IgD-negative memory B cell (primary cell): ENCODE measurements around the gene KCNJ4. TPM values are rescaled to one million over a fixed set of nuclear protein-coding genes. Genes with fewer than 3 reads are reported as not detected.
A peak's percentile ranks its signal among the peaks of the same experiment; 100 is the strongest.

ENCODE experiments used
- H3K27ac Mint-ChIP-seq, 3 donors: one replicate each; pipeline ENCODE4 v1.8.0; 2020 to 2022; ENCODE audit warnings: mild to moderate bottlenecking in 3 of 3, mixed read lengths in 3 of 3, moderate library complexity in 1 of 3
- H3K27me3 Mint-ChIP-seq: one replicate; pipeline ENCODE4 v1.8.0; 2021; ENCODE audit warnings: mixed read lengths
- H3K36me3 Mint-ChIP-seq: one replicate; pipeline ENCODE4 v1.8.0; 2020; ENCODE audit warnings: mild to moderate bottlenecking, mixed read lengths
- H3K4me1 Mint-ChIP-seq, 3 donors: one replicate each; pipeline ENCODE4 v1.8.0; 2020 to 2022; ENCODE audit warnings: mixed read lengths in 3 of 3, mild to moderate bottlenecking in 1 of 3
- H3K4me3 Mint-ChIP-seq, 4 donors: one replicate each; pipeline ENCODE4 v1.8.0; 2020 to 2022; ENCODE audit warnings: mild to moderate bottlenecking in 4 of 4, mixed read lengths in 4 of 4, moderate library complexity in 3 of 4
- H3K9me3 Mint-ChIP-seq, 3 donors: one replicate each; pipeline ENCODE4 v1.8.0; 2020 to 2021; ENCODE audit warnings: mixed read lengths in 3 of 3, mild to moderate bottlenecking in 1 of 3
- polyA plus RNA-seq: library from polyadenylated mRNA; unstranded; fragments of 300-500 nt; fragmentation: Illumina TruSeq; gene quantifications from one replicate; pipeline ENCODE4 v1.2.3, GENCODE V29; 2021

Gene KCNJ4
- polyA plus RNA-seq, 1 donor from 2014 or later = not detected

DNA sequence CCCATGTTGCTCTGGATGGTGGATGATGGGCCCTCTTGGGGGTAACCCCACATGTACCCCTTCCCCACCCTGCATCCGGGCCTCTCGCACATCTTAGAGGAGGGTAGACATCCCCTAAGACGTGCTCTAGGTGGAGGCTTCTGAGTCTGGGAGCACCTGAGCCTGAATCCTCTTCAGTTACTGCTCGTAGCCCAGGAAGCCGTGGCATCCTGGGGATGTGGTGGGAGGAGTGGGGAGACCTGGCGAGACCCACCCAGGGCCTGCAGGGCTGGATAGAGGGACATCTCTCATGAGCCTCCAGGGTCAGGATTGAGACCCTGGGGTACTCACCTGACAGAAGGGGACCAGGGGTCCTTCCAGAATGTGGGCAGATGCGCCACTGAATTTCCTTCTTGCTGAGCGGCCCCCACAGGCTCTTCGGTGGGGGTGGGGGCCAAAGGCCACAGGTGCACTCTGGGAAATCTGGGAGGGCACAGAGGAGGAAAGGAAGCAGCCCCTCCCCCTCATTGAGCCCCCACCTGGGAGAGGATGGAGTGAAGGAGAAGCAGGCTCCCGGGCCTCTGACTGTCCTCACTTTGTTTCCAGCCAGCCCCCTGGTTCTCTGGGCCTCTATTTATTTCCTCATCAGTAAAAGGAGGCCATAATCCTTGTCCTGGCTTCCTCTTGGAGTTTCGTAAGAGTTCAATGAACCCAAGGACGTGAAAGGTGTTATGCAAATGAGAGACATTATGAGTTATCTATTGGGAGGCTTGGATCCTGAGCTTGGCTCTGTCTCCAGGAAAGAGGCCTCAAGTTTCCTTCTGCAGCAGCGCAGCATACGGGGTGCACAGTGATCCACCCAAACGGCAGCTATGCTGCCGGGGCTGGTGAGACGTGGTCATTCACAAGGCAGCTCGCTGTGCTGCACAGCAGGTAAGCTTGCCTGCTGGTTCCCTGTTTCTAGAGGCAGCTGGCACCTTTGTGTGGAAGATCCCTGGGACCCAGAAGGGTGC is 31.2 kb downstream of the KCNJ4 start:
- Mint-ChIP-seq H3K27me3 (no peaks in the 10 kb centered on the region), H3K36me3 (peaks cover 1% of the 10 kb centered on the region), H3K4me1 (peaks cover 0 to 3% (median 2%) of the 10 kb centered on the region in 3 donors), H3K4me3 (no peak overlapping the region), H3K27ac (no peak overlapping the region), H3K9me3 (no peaks in the 10 kb centered on the region)

DNA sequence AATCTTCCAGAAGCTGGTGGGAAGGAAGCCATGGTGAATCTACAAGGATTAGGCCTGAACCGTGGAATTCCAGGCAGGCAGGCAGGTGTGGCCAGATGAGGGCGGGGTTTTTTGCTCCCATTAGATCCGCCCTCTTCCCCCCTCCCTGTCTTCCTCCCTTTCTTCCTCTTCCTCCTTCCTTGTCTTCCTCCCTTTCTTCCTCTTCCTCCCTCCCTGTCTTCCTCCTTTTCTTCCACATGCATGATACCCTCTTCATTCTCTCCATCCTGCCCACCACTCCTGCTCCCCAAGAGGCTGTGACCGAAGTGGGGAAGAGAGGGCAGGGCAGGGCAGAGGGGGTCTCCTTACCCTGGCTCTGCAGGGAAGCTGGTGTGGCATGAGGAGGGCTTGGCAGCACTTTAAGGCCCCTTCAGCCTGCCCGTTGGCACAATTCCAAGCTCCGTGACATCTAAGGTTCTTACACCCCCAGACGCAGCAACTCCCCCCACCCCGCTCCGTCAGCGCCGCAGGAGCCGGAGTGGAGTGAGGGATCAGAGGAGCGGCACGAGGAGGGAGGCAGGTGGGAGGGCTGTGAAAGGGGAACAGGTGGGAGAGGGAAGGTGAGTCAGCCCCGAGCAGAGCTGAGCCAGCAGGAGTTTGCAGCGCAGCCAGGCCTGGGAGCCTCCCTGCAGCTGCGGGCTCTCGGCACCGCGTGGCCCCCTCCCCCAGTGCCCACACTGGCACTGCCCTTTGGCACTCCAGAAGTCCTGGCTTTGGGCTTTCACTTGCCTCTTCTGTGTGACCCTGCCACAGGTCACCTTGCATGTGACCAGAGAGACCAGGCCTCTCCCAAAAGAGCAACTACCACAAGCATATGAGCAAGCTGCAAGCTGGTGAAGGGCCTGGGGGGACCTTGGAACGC is 32.1 kb downstream of the KCNJ4 start:
- H3K4me1 Mint-ChIP-seq = peaks cover 0 to 4% (median 2%) of the 10 kb centered on the region in 3 donors
- H3K4me3 Mint-ChIP-seq = no peak overlapping the region
- H3K36me3 Mint-ChIP-seq = peaks cover 1% of the 10 kb centered on the region
- peak overlapping the region in 1 of 3 donors; percentile 81 for H3K27ac Mint-ChIP-seq
- H3K27me3 Mint-ChIP-seq = no peaks in the 10 kb centered on the region
- H3K9me3 Mint-ChIP-seq = no peaks in the 10 kb centered on the region

- H3K36me3 Mint-ChIP-seq = peaks cover 1% of the 10 kb centered on the region
- no peaks in the 10 kb centered on the region for H3K27me3 Mint-ChIP-seq
- no peak overlapping the region for H3K4me3 Mint-ChIP-seq
- peaks cover 0 to 4% (median 2%) of the 10 kb centered on the region in 3 donors for H3K4me1 Mint-ChIP-seq
- H3K27ac Mint-ChIP-seq = no peak overlapping the region
- H3K9me3 Mint-ChIP-seq = no peaks in the 10 kb centered on the region
Measured at GRCh38 chr22:38420734-38421133, 34.3 kb downstream of the KCNJ4 start.

DNA sequence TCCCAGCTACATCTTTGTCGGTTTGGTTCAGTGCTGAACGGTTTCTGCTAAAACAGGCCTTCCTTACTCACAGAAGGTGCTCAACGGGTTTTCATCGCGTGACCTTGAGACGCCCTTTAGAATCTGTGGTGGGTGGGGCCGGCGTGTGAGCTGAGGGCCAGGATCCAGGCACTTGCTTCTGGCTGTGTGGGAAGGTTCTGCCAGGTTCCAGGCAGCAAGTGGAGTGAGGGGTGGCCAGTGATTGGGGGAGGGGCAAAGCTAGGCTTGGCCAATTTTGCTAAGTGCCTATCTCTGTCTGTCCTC is 35.2 kb downstream of the KCNJ4 start:
- Mint-ChIP-seq H3K27ac (no peak overlapping the region), H3K9me3 (no peaks in the 10 kb centered on the region), H3K36me3 (peaks cover 1% of the 10 kb centered on the region), H3K4me3 (no peak overlapping the region), H3K4me1 (peaks cover 0 to 3% (median 2%) of the 10 kb centered on the region in 3 donors), H3K27me3 (no peaks in the 10 kb centered on the region)

GRCh38 chr22:38419121-38419857 is 35.7 kb downstream of the KCNJ4 start:
- H3K36me3 Mint-ChIP-seq = peaks cover 1% of the 10 kb centered on the region
- no peak overlapping the region for H3K4me3 Mint-ChIP-seq
- peaks cover 0 to 3% (median 2%) of the 10 kb centered on the region in 3 donors for H3K4me1 Mint-ChIP-seq
- H3K27me3 Mint-ChIP-seq = no peaks in the 10 kb centered on the region
- H3K9me3 Mint-ChIP-seq = no peaks in the 10 kb centered on the region
- H3K27ac Mint-ChIP-seq = no peak overlapping the region

DNA sequence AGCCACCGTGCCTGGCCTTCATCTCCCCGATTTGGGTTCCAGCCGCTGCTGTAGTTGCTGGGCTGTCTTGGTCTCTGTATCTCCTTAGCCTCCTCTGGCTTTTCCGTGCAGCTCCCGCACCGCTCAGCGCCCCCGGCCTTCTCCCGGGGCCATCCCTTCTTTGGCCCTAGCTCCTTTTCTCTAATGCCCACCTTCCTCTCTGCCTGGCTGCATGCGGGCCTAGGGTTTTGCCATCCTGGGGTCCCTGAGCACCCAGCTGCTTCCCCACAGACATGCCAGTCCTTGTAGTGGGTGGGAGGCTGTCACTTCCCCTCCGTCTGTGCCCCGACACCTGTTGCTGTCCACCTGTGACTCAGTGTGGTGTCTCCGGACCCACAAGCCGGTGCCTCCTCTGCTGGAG is 36.4 kb downstream of the KCNJ4 start:
- Mint-ChIP-seq H3K4me1 (peaks cover 0 to 4% (median 3%) of the 10 kb centered on the region in 3 donors), H3K9me3 (no peaks in the 10 kb centered on the region), H3K27ac (no peak overlapping the region), H3K36me3 (peaks cover 1% of the 10 kb centered on the region), H3K4me3 (no peak overlapping the region), H3K27me3 (no peaks in the 10 kb centered on the region)

- Mint-ChIP-seq H3K36me3 (peaks cover 1% of the 10 kb centered on the region), H3K4me3 (no peak overlapping the region), H3K4me1 (peaks cover 0 to 5% (median 4%) of the 10 kb centered on the region in 3 donors), H3K9me3 (no peaks in the 10 kb centered on the region), H3K27ac (peak overlapping the region in 2 of 3 donors; percentile 13 to 76), H3K27me3 (no peaks in the 10 kb centered on the region)
Measured at GRCh38 chr22:38417252-38418060, 37.5 kb downstream of the KCNJ4 start.

DNA sequence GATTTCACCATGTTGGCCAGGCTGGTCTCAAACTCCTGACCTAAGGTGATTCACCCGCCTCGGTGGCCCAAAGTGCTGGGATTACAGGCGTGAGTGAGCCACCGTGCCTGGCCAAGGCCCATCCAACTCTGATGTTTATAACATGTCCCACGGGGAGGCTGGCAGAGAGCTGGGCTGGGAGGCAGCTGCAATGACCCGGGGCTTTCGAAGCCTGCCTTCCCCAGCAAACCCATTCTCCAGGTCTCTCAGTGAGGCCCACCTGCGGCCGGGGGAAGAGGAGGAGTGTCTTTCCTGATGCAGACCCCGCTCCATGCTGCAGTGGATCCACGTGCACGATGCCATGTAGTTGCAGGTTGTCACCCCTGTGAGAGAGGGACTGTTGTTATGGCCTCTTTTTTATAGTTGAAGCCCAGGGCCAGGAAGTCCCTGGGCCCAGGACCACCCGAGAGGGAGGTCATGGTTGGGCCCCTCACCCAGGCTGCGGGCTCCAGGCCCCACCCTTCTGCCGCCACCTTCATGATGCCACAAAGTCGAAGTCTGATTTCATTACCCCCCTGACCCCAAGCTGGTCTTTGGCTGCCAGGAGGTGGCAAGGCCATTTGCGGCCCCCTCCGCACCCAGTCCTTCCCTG is 38.3 kb downstream of the KCNJ4 start:
- H3K36me3 Mint-ChIP-seq = peaks cover 1% of the 10 kb centered on the region
- peak overlapping the region in 1 of 3 donors; percentile 45 for H3K27ac Mint-ChIP-seq
- H3K4me3 Mint-ChIP-seq = no peak overlapping the region

GRCh38 chr22:38415561-38416321 is 39.3 kb downstream of the KCNJ4 start:
- H3K4me3 Mint-ChIP-seq = no peak overlapping the region
- H3K36me3 Mint-ChIP-seq = peaks cover 1% of the 10 kb centered on the region
- H3K9me3 Mint-ChIP-seq = no peaks in the 10 kb centered on the region
- H3K27ac Mint-ChIP-seq = no peak overlapping the region
- peaks cover 0 to 7% (median 3%) of the 10 kb centered on the region in 3 donors for H3K4me1 Mint-ChIP-seq
- peaks cover 2% of the 10 kb centered on the region for H3K27me3 Mint-ChIP-seq

More for the DNA sequence above, 38.3 kb downstream of the KCNJ4 start:
- Mint-ChIP-seq H3K9me3 (no peaks in the 10 kb centered on the region), H3K4me1 (peaks cover 0 to 7% (median 3%) of the 10 kb centered on the region in 3 donors), H3K27me3 (peaks cover 2% of the 10 kb centered on the region)

DNA sequence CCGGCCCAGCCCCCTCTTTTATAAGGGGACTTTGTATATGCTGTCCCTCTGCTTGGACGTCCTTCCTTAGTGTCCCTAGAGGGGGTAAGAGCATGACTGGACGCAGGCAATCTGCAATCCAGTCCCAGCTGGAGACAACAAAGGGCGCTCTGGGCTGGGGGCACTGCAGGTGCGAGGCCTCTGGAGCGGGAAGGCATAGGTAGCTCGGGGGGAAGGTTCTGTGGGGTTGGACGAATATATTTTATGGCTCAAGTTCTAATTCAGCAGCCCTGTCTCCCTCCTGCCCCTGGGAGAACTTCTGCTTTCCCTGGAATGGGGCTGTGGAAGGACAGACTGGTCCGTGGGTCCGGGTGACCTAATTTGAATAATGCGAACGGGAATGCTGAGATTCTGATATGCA is 40.0 kb downstream of the KCNJ4 start:
- Mint-ChIP-seq H3K9me3 (no peaks in the 10 kb centered on the region), H3K36me3 (peaks cover 1% of the 10 kb centered on the region), H3K27me3 (peaks cover 2% of the 10 kb centered on the region), H3K4me3 (peak overlapping the region in 1 of 4 donors; percentile 43), H3K27ac (no peak overlapping the region), H3K4me1 (peaks cover 0 to 7% (median 3%) of the 10 kb centered on the region in 3 donors)

- H3K36me3 Mint-ChIP-seq = peaks cover 1% of the 10 kb centered on the region
Measured at GRCh38 chr22:38414009-38414395, 41.0 kb downstream of the KCNJ4 start.

DNA sequence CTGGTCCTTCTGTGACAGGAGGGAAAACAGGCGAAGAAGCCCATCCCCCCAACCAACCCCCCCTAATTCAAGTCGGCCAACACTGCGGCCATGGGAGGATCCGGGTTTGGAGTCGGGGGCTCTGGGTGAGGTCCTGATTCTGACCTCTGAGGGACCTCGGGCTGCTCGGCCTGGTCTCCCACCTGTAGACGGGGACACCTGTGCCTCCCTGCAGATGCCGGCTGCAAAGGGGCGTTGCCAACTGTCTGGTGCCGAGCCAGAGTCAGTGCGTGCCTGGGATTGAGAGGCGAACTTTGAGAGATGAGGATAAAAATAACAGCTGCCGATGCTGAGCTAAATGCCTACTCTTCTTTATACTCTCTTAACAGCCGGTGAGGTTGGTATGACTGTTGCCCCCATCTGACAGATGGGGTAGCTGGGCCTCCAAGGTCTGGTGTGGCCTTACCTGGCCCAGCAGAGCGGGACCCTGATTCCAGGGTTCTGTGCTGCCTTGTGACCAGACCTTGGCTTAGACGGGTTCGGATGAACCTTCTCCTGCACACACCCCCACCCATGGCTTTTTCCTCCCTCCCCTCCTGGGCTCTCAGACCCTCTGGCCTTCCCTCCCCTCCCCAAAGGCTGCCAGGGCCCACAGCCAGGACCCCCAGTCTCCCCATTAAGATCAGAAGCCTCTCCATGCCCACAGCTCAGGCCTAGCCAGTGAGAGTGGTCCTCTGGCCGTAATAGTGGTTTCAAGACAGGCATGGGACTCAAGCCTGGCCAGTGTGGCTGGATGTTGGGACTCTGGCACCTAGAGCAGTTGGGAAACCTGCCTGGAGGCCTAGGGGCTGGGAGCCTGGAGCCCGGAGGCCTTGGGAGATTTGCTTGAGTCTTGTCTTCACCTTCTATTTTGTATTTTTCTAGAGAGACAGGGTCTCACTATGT is 41.7 kb downstream of the KCNJ4 start:
- peak overlapping the region in 1 of 4 donors; percentile 9 for H3K4me3 Mint-ChIP-seq

More at GRCh38 chr22:38414009-38414395, 41.0 kb downstream of the KCNJ4 start:
- Mint-ChIP-seq H3K27ac (no peak overlapping the region), H3K27me3 (peaks cover 2% of the 10 kb centered on the region), H3K4me3 (peak overlapping the region in 1 of 4 donors; percentile 9), H3K4me1 (peaks cover 0 to 7% (median 3%) of the 10 kb centered on the region in 3 donors), H3K9me3 (no peaks in the 10 kb centered on the region)

More for the DNA sequence above, 41.7 kb downstream of the KCNJ4 start:
- no peaks in the 10 kb centered on the region for H3K9me3 Mint-ChIP-seq
- peaks cover 0 to 4% (median 3%) of the 10 kb centered on the region in 3 donors for H3K4me1 Mint-ChIP-seq
- no peaks in the 10 kb centered on the region for H3K36me3 Mint-ChIP-seq
- no peak overlapping the region for H3K27ac Mint-ChIP-seq
- peaks cover 4% of the 10 kb centered on the region for H3K27me3 Mint-ChIP-seq
